Retinal pigment epithelial cell (primary cell): ENCODE results near the gene FGFR2.

ENCODE experiments used
- DNase-seq: peaks from one replicate; pipeline ENCODE4 v3.0.0-alpha.2; 2010; ENCODE audit warnings: low read depth
- H3K4me3 ChIP-seq: 2 replicates; pipeline ENCODE4 v1.5.1; 2011; ENCODE audit warnings: mild to moderate bottlenecking, low read length, control low read depth, moderate library complexity
- TF ChIP-seq, protein P1 (sequence below): conservative IDR thresholded peaks from 2 replicates; pipeline ENCODE4 v1.5.1; 2011; ENCODE audit warnings: low read depth, low read length, control low read depth, inconsistent platforms

FGFR2 gene

DNA sequence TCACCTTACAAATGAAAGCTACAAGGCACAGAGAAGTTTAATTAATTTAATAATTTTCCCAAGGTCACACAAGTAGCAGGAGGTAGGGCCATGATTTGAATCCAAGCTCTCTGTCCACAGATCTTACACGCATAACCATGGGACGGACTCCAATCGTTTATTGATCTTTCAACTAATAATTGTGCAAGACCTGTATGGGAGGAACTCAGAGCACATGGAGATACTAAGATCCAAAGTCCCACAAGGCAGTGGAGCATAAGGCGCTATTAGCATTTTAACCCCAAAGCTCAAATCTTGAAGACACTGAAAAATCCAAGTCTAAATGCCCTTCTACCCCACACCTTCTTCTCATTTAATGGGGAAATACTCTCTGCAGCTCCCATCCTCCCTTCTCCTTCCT lies 143.5 kb downstream of the FGFR2 start:
- no peak for DNase-seq
- no peak overlapping the region for H3K4me3 ChIP-seq
- TF ChIP-seq, protein P1, sequence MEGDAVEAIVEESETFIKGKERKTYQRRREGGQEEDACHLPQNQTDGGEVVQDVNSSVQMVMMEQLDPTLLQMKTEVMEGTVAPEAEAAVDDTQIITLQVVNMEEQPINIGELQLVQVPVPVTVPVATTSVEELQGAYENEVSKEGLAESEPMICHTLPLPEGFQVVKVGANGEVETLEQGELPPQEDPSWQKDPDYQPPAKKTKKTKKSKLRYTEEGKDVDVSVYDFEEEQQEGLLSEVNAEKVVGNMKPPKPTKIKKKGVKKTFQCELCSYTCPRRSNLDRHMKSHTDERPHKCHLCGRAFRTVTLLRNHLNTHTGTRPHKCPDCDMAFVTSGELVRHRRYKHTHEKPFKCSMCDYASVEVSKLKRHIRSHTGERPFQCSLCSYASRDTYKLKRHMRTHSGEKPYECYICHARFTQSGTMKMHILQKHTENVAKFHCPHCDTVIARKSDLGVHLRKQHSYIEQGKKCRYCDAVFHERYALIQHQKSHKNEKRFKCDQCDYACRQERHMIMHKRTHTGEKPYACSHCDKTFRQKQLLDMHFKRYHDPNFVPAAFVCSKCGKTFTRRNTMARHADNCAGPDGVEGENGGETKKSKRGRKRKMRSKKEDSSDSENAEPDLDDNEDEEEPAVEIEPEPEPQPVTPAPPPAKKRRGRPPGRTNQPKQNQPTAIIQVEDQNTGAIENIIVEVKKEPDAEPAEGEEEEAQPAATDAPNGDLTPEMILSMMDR, result no peak

- H3K4me3 ChIP-seq, result no peak overlapping the region
- TF ChIP-seq, protein P1, result no peak
- no peak for DNase-seq
Measured at GRCh38 chr10:121453160-121453559, 145.1 kb downstream of the FGFR2 start.

DNA sequence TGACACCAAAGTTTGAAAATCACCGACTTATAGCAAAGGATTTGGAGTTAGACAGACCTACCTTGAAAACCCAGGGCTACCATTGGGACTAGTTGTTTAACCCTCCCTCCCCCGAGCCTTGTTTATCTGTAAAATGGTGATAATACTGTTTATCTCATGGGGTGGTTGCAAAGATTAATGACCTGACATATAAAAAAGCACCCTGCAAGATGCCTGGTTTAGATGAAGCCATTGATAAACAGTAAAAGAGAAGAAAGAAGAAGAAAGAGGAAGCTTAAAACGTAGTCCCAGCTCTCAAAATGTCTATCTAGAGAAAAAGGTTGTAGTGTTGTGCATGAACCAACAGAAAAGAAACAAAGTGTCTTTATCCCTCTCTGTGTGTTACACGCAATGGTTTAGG lies 145.7 kb downstream of the FGFR2 start:
- H3K4me3 ChIP-seq, result no peak overlapping the region

DNA sequence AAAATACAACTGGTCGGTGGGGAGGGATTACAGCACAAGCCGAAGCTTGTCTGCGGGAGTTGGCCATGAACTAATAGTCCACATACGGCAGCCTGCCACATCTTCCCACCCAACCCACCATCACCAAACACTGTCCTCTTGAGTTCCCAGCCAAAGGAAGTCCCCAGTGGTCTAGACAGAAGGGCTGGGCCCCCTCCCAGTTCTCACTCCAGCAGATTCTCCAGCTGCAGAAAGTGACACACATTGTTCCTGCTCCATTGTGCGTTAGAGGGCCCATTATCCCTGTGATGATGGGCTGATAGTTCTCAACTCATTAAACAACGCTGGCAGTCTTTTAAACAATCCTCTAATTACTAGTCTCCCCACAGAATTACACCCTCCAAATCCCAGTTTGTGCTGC lies 148.0 kb downstream of the FGFR2 start:
- TF ChIP-seq, protein P1, result no peak
- DNase-seq, result no peak
- H3K4me3 ChIP-seq, result no peak overlapping the region

More for the DNA sequence above, 145.7 kb downstream of the FGFR2 start:
- no peak for DNase-seq
- TF ChIP-seq, protein P1, result no peak

- TF ChIP-seq, protein P1, result no peak
Measured at GRCh38 chr10:121449482-121449924, 148.7 kb downstream of the FGFR2 start.

DNA sequence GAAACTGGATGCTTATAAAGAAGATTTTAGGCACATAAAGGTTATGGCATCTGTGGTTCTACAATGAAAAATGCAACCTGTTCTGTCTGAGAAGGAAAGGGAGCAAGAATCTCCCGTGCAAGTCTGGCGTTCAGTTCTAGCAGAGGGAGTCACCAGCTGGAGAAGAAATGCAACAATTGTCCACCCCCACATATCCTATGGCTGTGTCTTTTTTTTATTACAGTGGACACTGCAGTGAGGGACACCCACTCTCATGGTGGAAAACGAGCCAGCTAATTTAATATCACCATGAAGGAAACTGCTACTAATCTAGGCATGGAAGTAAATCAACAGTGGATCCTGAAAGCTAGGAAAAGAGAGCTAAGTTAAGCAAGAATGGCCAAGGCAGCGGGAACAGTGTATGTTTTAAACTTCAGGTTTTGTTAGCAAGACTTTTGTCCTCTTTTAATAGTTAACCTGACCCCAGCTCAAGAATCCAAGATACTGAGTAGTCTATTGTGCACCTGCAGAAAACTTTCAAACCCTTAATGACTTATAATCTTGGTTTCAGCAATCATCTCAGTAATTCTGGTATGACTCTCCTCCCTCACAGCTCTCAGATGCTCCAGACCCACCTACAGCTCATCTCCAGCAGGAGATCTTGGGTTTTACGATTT lies 149.3 kb downstream of the FGFR2 start:
- no peak for DNase-seq
- TF ChIP-seq, protein P1, result no peak

More at GRCh38 chr10:121449482-121449924, 148.7 kb downstream of the FGFR2 start:
- no peak overlapping the region for H3K4me3 ChIP-seq
- no peak for DNase-seq

DNA sequence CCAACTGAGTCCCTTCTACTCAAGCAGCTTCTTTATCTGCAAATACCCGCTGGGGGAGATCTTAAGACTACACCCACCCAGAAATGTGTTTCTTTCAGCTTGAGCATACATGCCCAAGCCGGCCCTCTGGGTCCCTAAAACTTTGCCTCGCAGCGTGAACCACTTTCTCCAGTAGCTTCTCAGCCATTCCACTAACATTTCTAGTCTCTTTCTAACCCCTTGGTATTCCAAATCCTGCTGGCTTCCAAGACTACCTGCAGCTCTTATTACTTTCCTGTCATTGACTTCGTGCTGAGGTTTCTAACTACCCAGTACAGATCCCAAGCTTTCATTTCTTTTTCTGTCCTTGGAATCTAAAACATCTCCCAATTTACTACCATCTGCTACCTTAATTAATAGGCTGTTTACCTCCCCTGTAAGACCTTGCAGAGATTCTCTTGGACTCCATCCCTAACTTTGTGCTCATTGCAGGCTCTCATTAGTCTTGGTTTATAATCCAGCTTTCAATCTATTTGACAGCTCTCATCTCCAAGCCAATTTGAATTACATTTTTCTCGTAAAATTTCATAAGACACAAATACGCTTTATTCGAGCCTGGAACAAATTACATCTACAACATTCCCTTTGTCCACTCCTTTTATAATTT lies 153.6 kb downstream of the FGFR2 start:
- TF ChIP-seq, protein P1, result no peak
- DNase-seq, result no peak
- no peak overlapping the region for H3K4me3 ChIP-seq

More for the DNA sequence above, 149.3 kb downstream of the FGFR2 start:
- H3K4me3 ChIP-seq, result no peak overlapping the region
